ENCODE data around the gene UBE2E2.

GRCh38 chr3:23542079-23542478, 339.0 kb downstream of the UBE2E2 start:
- TF ChIP-seq CTCF (IDR thresholded peaks at IDR 0.05; ENCODE audit: low read depth, low read length), result no peak
- no peak for TF ChIP-seq POLR2A (IDR thresholded peaks at IDR 0.05; ENCODE audit: extremely low read depth, insufficient read length)
- TF ChIP-seq MAX (IDR thresholded peaks at IDR 0.05; ENCODE audit: low read depth, low read length), result no peak
- TF ChIP-seq MYC (IDR thresholded peaks at IDR 0.05; ENCODE audit: low read depth, low read length), result no peak
